H9 (cell line): ENCODE results near the gene C1orf198. TPM values are rescaled to one million over a fixed set of nuclear protein-coding genes. Genes with fewer than 3 reads are reported as not detected.

Experiments used
- DNase-seq: peaks from one replicate; pipeline ENCODE4 v3.0.0-alpha.2; 2017
- H2AFZ ChIP-seq: one replicate; pipeline ENCODE4 v1.6.1; 2013; ENCODE audit warnings: mild to moderate bottlenecking, low read length, control low read depth, moderate library complexity
- H2AK5ac ChIP-seq: 2 replicates; pipeline ENCODE4 v1.6.1; 2013; ENCODE audit warnings: low read length, control low read depth, mixed read lengths; ENCODE audit not compliant: insufficient read length
- H2BK120ac ChIP-seq: one replicate; pipeline ENCODE4 v1.6.1; 2013; ENCODE audit warnings: low read depth, mild to moderate bottlenecking, low read length, control low read depth, inconsistent platforms; ENCODE audit not compliant: poor library complexity, severe bottlenecking
- H2BK12ac ChIP-seq: 2 replicates; pipeline ENCODE4 v1.6.1; 2013; ENCODE audit warnings: low read length, control low read depth, mixed read lengths, low read depth; ENCODE audit not compliant: insufficient read length
- H2BK15ac ChIP-seq: 2 replicates; pipeline ENCODE4 v1.6.1; 2013; ENCODE audit warnings: low read depth, low read length, control low read depth
- H2BK20ac ChIP-seq: one replicate; pipeline ENCODE4 v1.6.1; 2013; ENCODE audit warnings: low read depth, mild to moderate bottlenecking, low read length, control low read depth, inconsistent platforms; ENCODE audit not compliant: poor library complexity, severe bottlenecking
- H2BK5ac ChIP-seq: 2 replicates; pipeline ENCODE4 v1.6.1; 2013; ENCODE audit warnings: low read length, control low read depth, mixed read lengths; ENCODE audit not compliant: insufficient read length
- H3K14ac ChIP-seq: 2 replicates; pipeline ENCODE4 v1.6.1; 2013; ENCODE audit warnings: low read length, control low read depth; ENCODE audit not compliant: insufficient read depth
- H3K18ac ChIP-seq: 2 replicates; pipeline ENCODE4 v1.6.1; 2013; ENCODE audit warnings: low read depth, mild to moderate bottlenecking, mixed read lengths, low read length, control low read depth; ENCODE audit not compliant: insufficient read length
- H3K23ac ChIP-seq: 2 replicates; pipeline ENCODE4 v1.6.1; 2013; ENCODE audit warnings: low read length, control low read depth, mixed read lengths, low read depth; ENCODE audit not compliant: insufficient read length
- H3K23me2 ChIP-seq: 2 replicates; pipeline ENCODE4 v1.6.1; 2013; ENCODE audit warnings: low read depth, mild to moderate bottlenecking, mixed read lengths, low read length, control low read depth; ENCODE audit not compliant: insufficient read length, poor library complexity, severe bottlenecking
- H3K27ac ChIP-seq: 2 replicates; pipeline ENCODE4 v1.5.1; 2013; ENCODE audit warnings: low read length, control low read depth, mixed read lengths, low read depth; ENCODE audit not compliant: insufficient read length
- H3K27me3 ChIP-seq: 2 replicates; pipeline ENCODE4 v1.6.1; 2013; ENCODE audit warnings: low read length, control low read depth, inconsistent platforms; ENCODE audit not compliant: insufficient read depth
- H3K4ac ChIP-seq: 2 replicates; pipeline ENCODE4 v1.6.1; 2013; ENCODE audit warnings: low read depth, mild to moderate bottlenecking, control low read depth, inconsistent platforms, low read length, moderate library complexity
- H3K4me1 ChIP-seq: 2 replicates; pipeline ENCODE4 v1.6.1; 2013; ENCODE audit warnings: low read length, control low read depth, inconsistent platforms; ENCODE audit not compliant: insufficient read depth
- H3K4me2 ChIP-seq: 2 replicates; pipeline ENCODE4 v1.6.1; 2013; ENCODE audit warnings: low read length, control low read depth, mixed read lengths; ENCODE audit not compliant: insufficient read length, insufficient read depth
- H3K56ac ChIP-seq: 2 replicates; pipeline ENCODE4 v1.6.1; 2013; ENCODE audit warnings: low read depth, mild to moderate bottlenecking, mixed read lengths, low read length, control low read depth; ENCODE audit not compliant: insufficient read length
- H3K79me1 ChIP-seq: 2 replicates; pipeline ENCODE4 v1.6.1; 2013; ENCODE audit warnings: low read depth, mild to moderate bottlenecking, moderate library complexity, low read length, control low read depth, inconsistent platforms; ENCODE audit not compliant: insufficient read depth, poor library complexity, severe bottlenecking
- H3K79me2 ChIP-seq: 2 replicates; pipeline ENCODE4 v1.6.1; 2013; ENCODE audit warnings: low read length, control low read depth, inconsistent platforms; ENCODE audit not compliant: insufficient read depth
- H3K9ac ChIP-seq: 2 replicates; pipeline ENCODE4 v1.6.1; 2013; ENCODE audit warnings: low read length, control low read depth, mixed read lengths; ENCODE audit not compliant: insufficient read length; ENCODE audit errors: extremely low read depth
- H3K9me3 ChIP-seq: one replicate; pipeline ENCODE4 v1.6.1; 2013; ENCODE audit warnings: low read depth, low read length, inconsistent platforms; ENCODE audit not compliant: control insufficient read depth
- H3T11ph ChIP-seq: one replicate; pipeline ENCODE4 v1.6.1; 2013; ENCODE audit warnings: mild to moderate bottlenecking, low read length, control low read depth, inconsistent platforms
- H4K20me1 ChIP-seq: one replicate; pipeline ENCODE4 v1.6.1; 2013; ENCODE audit not compliant: control insufficient read depth, insufficient read length, insufficient read depth
- H4K5ac ChIP-seq: 2 replicates; pipeline ENCODE4 v1.6.1; 2013; ENCODE audit warnings: low read depth, mild to moderate bottlenecking, mixed read lengths, low read length, control low read depth; ENCODE audit not compliant: insufficient read length
- H4K8ac ChIP-seq: replicated peaks from 2 replicates; pipeline ENCODE4 v1.6.1; 2013; ENCODE audit warnings: low read length, control low read depth, mixed read lengths, low read depth; ENCODE audit not compliant: insufficient read length
- H4K91ac ChIP-seq: 2 replicates; pipeline ENCODE4 v1.6.1; 2013; ENCODE audit warnings: low read depth, mild to moderate bottlenecking, moderate library complexity, mixed read lengths, low read length, control low read depth; ENCODE audit not compliant: insufficient read length
- H3K27ac Mint-ChIP-seq, 3 experiments: 2 replicates in 2 of 3; 3 replicates in 1 of 3; pipeline ENCODE4 v1.8.0; 2020 to 2021; ENCODE audit warnings: mixed read lengths in 3 of 3, mild to moderate bottlenecking in 1 of 3, moderate library complexity in 1 of 3
- H3K27me3 Mint-ChIP-seq: 2 replicates; pipeline ENCODE4 v1.8.0; 2021; ENCODE audit warnings: low read depth, mild to moderate bottlenecking, moderate library complexity, mixed read lengths
- H3K36me3 Mint-ChIP-seq, 3 experiments: 2 replicates in 2 of 3; 3 replicates in 1 of 3; pipeline ENCODE4 v1.8.0; 2020 to 2021; ENCODE audit warnings: low read depth in 3 of 3, mixed read lengths in 3 of 3; ENCODE audit not compliant: insufficient read depth in 1 of 3
- H3K4me1 Mint-ChIP-seq, 2 experiments: 2 replicates each; pipeline ENCODE4 v1.8.0; 2020; ENCODE audit warnings: mixed read lengths in 2 of 2
- H3K4me3 Mint-ChIP-seq, 2 experiments: 2 replicates in 1 of 2; 3 replicates in 1 of 2; pipeline ENCODE4 v1.8.0; 2020 to 2021; ENCODE audit warnings: mild to moderate bottlenecking in 2 of 2, mixed read lengths in 2 of 2, moderate library complexity in 1 of 2
- H3K9me3 Mint-ChIP-seq, 2 experiments: 2 replicates in 1 of 2; 3 replicates in 1 of 2; pipeline ENCODE4 v1.8.0; 2020; ENCODE audit warnings: mild to moderate bottlenecking in 2 of 2, mixed read lengths in 2 of 2, moderate library complexity in 1 of 2
- CTCF ChIP-seq: fragments of 200-600 bp; sonication (generic); conservative IDR thresholded peaks from 3 replicates; pipeline ENCODE4 v1.8.0; 2021; ENCODE audit warnings: antibody characterized with exemption, mild to moderate bottlenecking
- WGBS: extraction: QIAGEN DNeasy Blood & Tissue Kit; methylation state at CpG from one replicate; pipeline ENCODE4 v1.1.7; 2013; ENCODE audit warnings: missing lambda C conversion rate, low lambda C conversion rate, mixed read lengths; ENCODE audit not compliant: insufficient read length; ENCODE audit errors: extremely low coverage; 5-methylcytosine and 5-hydroxymethylcytosine counted together
- total RNA-seq: library from RNA; stranded (reverse); gene quantifications from 2 replicates; pipeline ENCODE4 v1.2.1, GENCODE V29; 2021

C1orf198 gene
- total RNA-seq, 1 experiment from 2014 or later, result 28.9 TPM

- H3K23me2 ChIP-seq, result no peaks in the 10 kb centered on the region
- H2BK5ac ChIP-seq, result no peak overlapping the region
- H2BK20ac ChIP-seq, result no peak overlapping the region
- no peaks in the 10 kb centered on the region for H3K4me1 ChIP-seq
- WGBS, result no CpG with 5 or more reads among the region's 6 CpGs
- no peak overlapping the region for H2AFZ ChIP-seq
- no peak overlapping the region for H3K4ac ChIP-seq
- H4K8ac ChIP-seq, result no peak overlapping the region
- no peak overlapping the region for H3K27ac ChIP-seq
- no peak overlapping the region for H2BK15ac ChIP-seq
- H4K20me1 ChIP-seq, result no peaks in the 10 kb centered on the region
- H4K91ac ChIP-seq, result no peak overlapping the region
- Mint-ChIP-seq H3K4me1 (peaks cover 3 to 16% of the 10 kb centered on the region in 2 experiments; a peak in 2 of 4 replicates), H3K9me3 (no peaks in the 10 kb centered on the region; a peak in 1 of 5 replicates), H3K27me3 (peaks cover 54% of the 10 kb centered on the region), H3K27ac (no peak overlapping the region), H3K36me3 (no peaks in the 10 kb centered on the region), H3K4me3 (no peak overlapping the region)
- no peak overlapping the region for H3K9ac ChIP-seq
- H3K23ac ChIP-seq, result no peak overlapping the region
- H3K14ac ChIP-seq, result no peak overlapping the region
- H3K79me1 ChIP-seq, result no peaks in the 10 kb centered on the region
- H3K79me2 ChIP-seq, result no peaks in the 10 kb centered on the region
- H3K27me3 ChIP-seq, result no peaks in the 10 kb centered on the region
- H3K9me3 ChIP-seq, result no peaks in the 10 kb centered on the region
- H3K56ac ChIP-seq, result no peak overlapping the region
- no peak overlapping the region for H3K4me2 ChIP-seq
- H3K18ac ChIP-seq, result no peak overlapping the region
- no peak for DNase-seq
- H2AK5ac ChIP-seq, result no peak overlapping the region
- TF ChIP-seq CTCF, result no peak
- H2BK12ac ChIP-seq, result no peak overlapping the region
- no peak overlapping the region for H2BK120ac ChIP-seq
- no peak overlapping the region for H4K5ac ChIP-seq
- H3T11ph ChIP-seq, result no peak overlapping the region
Observed at GRCh38 chr1:230894032-230894431, 25.7 kb upstream of the C1orf198 start.
